HEK293 (cell line): Measurements from ENCODE around the gene TAPBPL.

ENCODE experiments used
- CTCF ChIA-PET: fragments of 350-600 bp; formaldehyde crosslinking; extraction: SDS; loops from one replicate; lab custom pipeline; 2021; ENCODE audit warnings: antibody characterized with exemption; lab: Yijun Ruan, JAX
- POLR2A ChIA-PET: fragments of 300-600 bp; formaldehyde crosslinking; extraction: SDS; loops from one replicate; lab custom pipeline; 2020; ENCODE audit warnings: antibody characterized with exemption, inconsistent platforms; lab: Yijun Ruan, JAX
- H3K27ac ChIP-seq: fragments of 200-500 bp; sonication (Bioruptor generic); 2 replicates; pipeline ENCODE4 v1.5.1; 2014; ENCODE audit warnings: low read depth, low read length, control low read depth, inconsistent platforms; ENCODE audit errors: extremely low read depth
- H3K36me3 ChIP-seq, 2 experiments: fragments of 200-500 bp in 1 of 2; sonication (Bioruptor generic) in 1 of 2; 1 replicate in 1 of 2; 2 replicates in 1 of 2; pipeline ENCODE4 v1.5.1; 2014 to 2017; ENCODE audit warnings: inconsistent platforms in 2 of 2, low read length in 2 of 2; ENCODE audit not compliant: control insufficient read depth in 2 of 2, insufficient read depth in 1 of 2
- H3K4me1 ChIP-seq: fragments of 200-500 bp; sonication (Bioruptor generic); 2 replicates; pipeline ENCODE4 v1.5.1; 2014; ENCODE audit warnings: mild to moderate bottlenecking, low read length, inconsistent platforms; ENCODE audit not compliant: control insufficient read depth, insufficient read depth
- H3K4me3 ChIP-seq: 2 replicates; pipeline ENCODE4 v1.5.1; 2011; ENCODE audit warnings: low read depth, mild to moderate bottlenecking, control low read depth, low read length, moderate library complexity
- H3K9me3 ChIP-seq: fragments of 200-500 bp; sonication (Bioruptor generic); 2 replicates; pipeline ENCODE4 v1.5.1; 2014; ENCODE audit warnings: low read depth, low read length, inconsistent platforms; ENCODE audit not compliant: control insufficient read depth, insufficient read depth
- GLI4 ChIP-seq: fragments of 450-650 bp; formaldehyde crosslinking; IDR thresholded peaks from 2 replicates; pipeline ENCODE4 v1.5.1; 2016; ENCODE audit warnings: missing biosample characterization, missing genetic modification characterization
- IKZF3 ChIP-seq: fragments of 450-650 bp; IDR thresholded peaks from 2 replicates; pipeline ENCODE4 v1.5.0; 2018; ENCODE audit warnings: missing biosample characterization, mild to moderate bottlenecking, missing genetic modification characterization, moderate library complexity
- OSR2 ChIP-seq: fragments of 450-650 bp; formaldehyde crosslinking; IDR thresholded peaks from 2 replicates; pipeline ENCODE4 v1.5.1; 2016; ENCODE audit warnings: missing biosample characterization, missing genetic modification characterization
- SP2 ChIP-seq: fragments of 450-650 bp; formaldehyde crosslinking; IDR thresholded peaks from 2 replicates; pipeline ENCODE4 v1.5.1; 2016; ENCODE audit warnings: missing biosample characterization, missing genetic modification characterization
- YY2 ChIP-seq: fragments of 450-650 bp; formaldehyde crosslinking; IDR thresholded peaks from 2 replicates; pipeline ENCODE4 v1.5.1; 2016; ENCODE audit warnings: missing biosample characterization, missing genetic modification characterization
- ZFP37 ChIP-seq: fragments of 450-650 bp; formaldehyde crosslinking; IDR thresholded peaks from 2 replicates; pipeline ENCODE4 v1.5.1; 2016; ENCODE audit warnings: missing biosample characterization, missing genetic modification characterization
- ZNF133 ChIP-seq: fragments of 450-650 bp; formaldehyde crosslinking; IDR thresholded peaks from 2 replicates; pipeline ENCODE4 v1.5.1; 2016; ENCODE audit warnings: missing biosample characterization, missing genetic modification characterization
- ZNF157 ChIP-seq: fragments of 450-650 bp; formaldehyde crosslinking; IDR thresholded peaks from 2 replicates; pipeline ENCODE4 v1.5.1; 2016; ENCODE audit warnings: missing biosample characterization, missing genetic modification characterization
- ZNF324 ChIP-seq: fragments of 450-650 bp; formaldehyde crosslinking; IDR thresholded peaks from 2 replicates; pipeline ENCODE4 v1.5.1; 2016; ENCODE audit warnings: missing biosample characterization, missing genetic modification characterization
- ZNF350 ChIP-seq: fragments of 450-650 bp; formaldehyde crosslinking; IDR thresholded peaks from 2 replicates; pipeline ENCODE4 v1.5.0; 2017; ENCODE audit warnings: missing biosample characterization, mild to moderate bottlenecking, missing genetic modification characterization
- ZNF48 ChIP-seq: fragments of 450-650 bp; formaldehyde crosslinking; IDR thresholded peaks from 2 replicates; pipeline ENCODE4 v1.5.1; 2016; ENCODE audit warnings: missing biosample characterization, missing genetic modification characterization
- ZNF530 ChIP-seq: fragments of 450-650 bp; formaldehyde crosslinking; IDR thresholded peaks from 2 replicates; pipeline ENCODE4 v1.5.1; 2016; ENCODE audit warnings: low read depth, missing biosample characterization, missing genetic modification characterization
- ZNF558 ChIP-seq: fragments of 450-650 bp; formaldehyde crosslinking; IDR thresholded peaks from 2 replicates; pipeline ENCODE4 v1.5.1; 2016; ENCODE audit warnings: missing biosample characterization, missing genetic modification characterization
- ZNF670 ChIP-seq: fragments of 450-650 bp; formaldehyde crosslinking; IDR thresholded peaks from 2 replicates; pipeline ENCODE4 v1.5.1; 2016; ENCODE audit warnings: missing biosample characterization, missing genetic modification characterization, low read depth
- ZNF776 ChIP-seq: fragments of 450-650 bp; formaldehyde crosslinking; IDR thresholded peaks from 2 replicates; pipeline ENCODE4 v1.5.0; 2017; ENCODE audit warnings: missing biosample characterization, missing genetic modification characterization, borderline replicate concordance
- ZNF785 ChIP-seq: fragments of 450-650 bp; formaldehyde crosslinking; IDR thresholded peaks from 2 replicates; pipeline ENCODE4 v1.5.1; 2016; ENCODE audit warnings: missing biosample characterization, missing genetic modification characterization
- ZNF843 ChIP-seq: fragments of 450-650 bp; formaldehyde crosslinking; IDR thresholded peaks from 2 replicates; pipeline ENCODE4 v1.5.1; 2016; ENCODE audit warnings: missing biosample characterization, missing genetic modification characterization
- TF ChIP-seq, protein P1 (sequence below): fragments of 450-650 bp; formaldehyde crosslinking; IDR thresholded peaks from 2 replicates; pipeline ENCODE4 v1.5.1; 2016; ENCODE audit warnings: missing biosample characterization, missing genetic modification characterization
- TF ChIP-seq, protein P2 (sequence below): fragments of 450-650 bp; formaldehyde crosslinking; IDR thresholded peaks from 2 replicates; pipeline ENCODE4 v1.5.1; 2016; ENCODE audit warnings: missing biosample characterization, missing genetic modification characterization
- TF ChIP-seq, protein P3 (sequence below): fragments of 450-650 bp; formaldehyde crosslinking; IDR thresholded peaks from 2 replicates; pipeline ENCODE4 v1.5.0; 2017; ENCODE audit warnings: missing biosample characterization, missing genetic modification characterization, borderline replicate concordance
- TF ChIP-seq, protein P4 (sequence below): fragments of 450-650 bp; formaldehyde crosslinking; conservative IDR thresholded peaks from 2 replicates; pipeline ENCODE4 v1.5.1; 2016; ENCODE audit warnings: low read depth, missing biosample characterization, missing genetic modification characterization

The TAPBPL gene

DNA sequence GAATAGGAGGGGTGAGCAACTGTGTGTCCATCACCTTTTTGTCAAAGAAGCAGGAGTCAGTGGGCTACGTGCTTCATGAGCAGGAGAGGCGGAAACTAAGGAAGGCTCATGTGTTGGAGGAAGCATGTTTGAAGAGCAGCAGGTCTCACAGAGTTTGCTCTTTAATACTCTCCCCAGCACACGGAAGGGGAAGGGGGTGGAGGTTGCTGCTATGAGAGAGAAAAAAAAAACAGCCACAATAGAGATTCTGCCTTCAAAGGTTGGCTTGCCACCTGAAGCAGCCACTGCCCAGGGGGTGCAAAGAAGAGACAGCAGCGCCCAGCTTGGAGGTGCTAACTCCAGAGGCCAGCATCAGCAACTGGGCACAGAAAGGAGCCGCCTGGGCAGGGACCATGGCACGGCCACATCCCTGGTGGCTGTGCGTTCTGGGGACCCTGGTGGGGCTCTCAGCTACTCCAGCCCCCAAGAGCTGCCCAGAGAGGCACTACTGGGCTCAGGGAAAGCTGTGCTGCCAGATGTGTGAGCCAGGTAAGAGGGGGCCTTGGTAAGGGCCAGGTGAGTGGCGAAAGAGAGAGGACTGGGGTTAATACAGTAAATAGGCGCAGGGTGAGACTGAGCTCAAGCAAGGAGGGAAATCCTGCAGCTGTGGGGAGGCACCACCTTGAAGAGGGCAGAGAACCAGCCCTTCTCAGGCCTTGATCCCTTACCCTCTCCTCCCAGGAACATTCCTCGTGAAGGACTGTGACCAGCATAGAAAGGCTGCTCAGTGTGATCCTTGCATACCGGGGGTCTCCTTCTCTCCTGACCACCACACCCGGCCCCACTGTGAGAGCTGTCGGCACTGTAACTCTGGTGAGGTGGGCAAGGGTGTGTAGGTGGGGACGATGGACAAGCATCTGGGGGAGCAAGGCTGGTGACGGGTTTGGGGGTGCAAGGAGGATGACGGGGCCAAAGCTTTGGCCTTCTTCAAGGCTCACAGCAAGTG, 6.8 kb upstream of the TAPBPL start, which contains the start of gene CD27:
TSS of gene CD27 (plus strand) at position 252 of the 985 bp plus-strand sequence. CDS start at position 393, 141 bp downstream.
- CTCF ChIA-PET = interaction anchor here (0.9 kb wide), 1 partner anchor 21 kb away, joined by 4 read pairs; no protein-coding TSS in a partner anchor
- Histone ChIP-seq H3K9me3 (no peaks in the 10 kb centered on the region), H3K4me3 (no peak within 1 kb of the TSS), H3K27ac (no peak within 1 kb of the TSS), H3K36me3 (no peaks in the 10 kb centered on the region), H3K4me1 (no peaks in the 10 kb centered on the region)
- POLR2A ChIA-PET = interaction anchor here (1.7 to 1.9 kb wide), 2 partner anchors 25 to 89 kb away, joined by 4 to 5 read pairs; partner anchors contain the start of genes GAPDH and VAMP1
- TF ChIP-seq ZFP37 (tag by site-specific recombination) = no peak
- TF ChIP-seq ZNF530 (tag by site-specific recombination) = no peak
- TF ChIP-seq, protein P1, sequence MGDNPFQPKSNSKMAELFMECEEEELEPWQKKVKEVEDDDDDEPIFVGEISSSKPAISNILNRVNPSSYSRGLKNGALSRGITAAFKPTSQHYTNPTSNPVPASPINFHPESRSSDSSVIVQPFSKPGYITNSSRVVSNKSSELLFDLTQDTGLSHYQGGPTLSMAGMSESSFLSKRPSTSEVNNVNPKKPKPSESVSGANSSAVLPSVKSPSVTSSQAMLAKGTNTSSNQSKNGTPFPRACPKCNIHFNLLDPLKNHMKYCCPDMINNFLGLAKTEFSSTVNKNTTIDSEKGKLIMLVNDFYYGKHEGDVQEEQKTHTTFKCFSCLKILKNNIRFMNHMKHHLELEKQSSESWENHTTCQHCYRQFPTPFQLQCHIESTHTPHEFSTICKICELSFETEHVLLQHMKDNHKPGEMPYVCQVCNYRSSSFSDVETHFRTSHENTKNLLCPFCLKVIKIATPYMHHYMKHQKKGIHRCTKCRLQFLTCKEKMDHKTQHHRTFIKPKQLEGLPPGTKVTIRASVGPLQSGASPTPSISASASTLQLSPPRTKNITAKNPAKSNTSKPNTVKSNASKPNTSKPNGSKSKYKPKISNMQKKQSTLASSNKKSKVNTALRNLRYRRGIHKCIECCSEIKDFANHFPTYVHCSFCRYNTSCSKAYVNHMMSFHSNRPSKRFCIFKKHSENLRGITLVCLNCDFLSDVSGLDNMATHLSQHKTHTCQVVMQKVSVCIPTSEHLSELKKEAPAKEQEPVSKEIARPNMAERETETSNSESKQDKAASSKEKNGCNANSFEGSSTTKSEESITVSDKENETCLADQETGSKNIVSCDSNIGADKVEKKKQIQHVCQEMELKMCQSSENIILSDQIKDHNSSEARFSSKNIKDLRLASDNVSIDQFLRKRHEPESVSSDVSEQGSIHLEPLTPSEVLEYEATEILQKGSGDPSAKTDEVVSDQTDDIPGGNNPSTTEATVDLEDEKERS (tag by site-specific recombination) = no peak
- TF ChIP-seq, protein P2, sequence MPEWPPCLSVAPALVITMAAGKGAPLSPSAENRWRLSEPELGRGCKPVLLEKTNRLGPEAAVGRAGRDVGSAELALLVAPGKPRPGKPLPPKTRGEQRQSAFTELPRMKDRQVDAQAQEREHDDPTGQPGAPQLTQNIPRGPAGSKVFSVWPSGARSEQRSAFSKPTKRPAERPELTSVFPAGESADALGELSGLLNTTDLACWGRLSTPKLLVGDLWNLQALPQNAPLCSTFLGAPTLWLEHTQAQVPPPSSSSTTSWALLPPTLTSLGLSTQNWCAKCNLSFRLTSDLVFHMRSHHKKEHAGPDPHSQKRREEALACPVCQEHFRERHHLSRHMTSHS (tag by site-specific recombination) = no peak
- no peak for TF ChIP-seq ZNF670
- no peak for TF ChIP-seq ZNF350 (tag by site-specific recombination)
- no peak for TF ChIP-seq ZNF48 (tag by site-specific recombination)
- TF ChIP-seq, protein P3, sequence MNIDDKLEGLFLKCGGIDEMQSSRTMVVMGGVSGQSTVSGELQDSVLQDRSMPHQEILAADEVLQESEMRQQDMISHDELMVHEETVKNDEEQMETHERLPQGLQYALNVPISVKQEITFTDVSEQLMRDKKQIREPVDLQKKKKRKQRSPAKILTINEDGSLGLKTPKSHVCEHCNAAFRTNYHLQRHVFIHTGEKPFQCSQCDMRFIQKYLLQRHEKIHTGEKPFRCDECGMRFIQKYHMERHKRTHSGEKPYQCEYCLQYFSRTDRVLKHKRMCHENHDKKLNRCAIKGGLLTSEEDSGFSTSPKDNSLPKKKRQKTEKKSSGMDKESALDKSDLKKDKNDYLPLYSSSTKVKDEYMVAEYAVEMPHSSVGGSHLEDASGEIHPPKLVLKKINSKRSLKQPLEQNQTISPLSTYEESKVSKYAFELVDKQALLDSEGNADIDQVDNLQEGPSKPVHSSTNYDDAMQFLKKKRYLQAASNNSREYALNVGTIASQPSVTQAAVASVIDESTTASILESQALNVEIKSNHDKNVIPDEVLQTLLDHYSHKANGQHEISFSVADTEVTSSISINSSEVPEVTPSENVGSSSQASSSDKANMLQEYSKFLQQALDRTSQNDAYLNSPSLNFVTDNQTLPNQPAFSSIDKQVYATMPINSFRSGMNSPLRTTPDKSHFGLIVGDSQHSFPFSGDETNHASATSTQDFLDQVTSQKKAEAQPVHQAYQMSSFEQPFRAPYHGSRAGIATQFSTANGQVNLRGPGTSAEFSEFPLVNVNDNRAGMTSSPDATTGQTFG = no peak
- TF ChIP-seq ZNF133 (tag by site-specific recombination) = no peak

DNA sequence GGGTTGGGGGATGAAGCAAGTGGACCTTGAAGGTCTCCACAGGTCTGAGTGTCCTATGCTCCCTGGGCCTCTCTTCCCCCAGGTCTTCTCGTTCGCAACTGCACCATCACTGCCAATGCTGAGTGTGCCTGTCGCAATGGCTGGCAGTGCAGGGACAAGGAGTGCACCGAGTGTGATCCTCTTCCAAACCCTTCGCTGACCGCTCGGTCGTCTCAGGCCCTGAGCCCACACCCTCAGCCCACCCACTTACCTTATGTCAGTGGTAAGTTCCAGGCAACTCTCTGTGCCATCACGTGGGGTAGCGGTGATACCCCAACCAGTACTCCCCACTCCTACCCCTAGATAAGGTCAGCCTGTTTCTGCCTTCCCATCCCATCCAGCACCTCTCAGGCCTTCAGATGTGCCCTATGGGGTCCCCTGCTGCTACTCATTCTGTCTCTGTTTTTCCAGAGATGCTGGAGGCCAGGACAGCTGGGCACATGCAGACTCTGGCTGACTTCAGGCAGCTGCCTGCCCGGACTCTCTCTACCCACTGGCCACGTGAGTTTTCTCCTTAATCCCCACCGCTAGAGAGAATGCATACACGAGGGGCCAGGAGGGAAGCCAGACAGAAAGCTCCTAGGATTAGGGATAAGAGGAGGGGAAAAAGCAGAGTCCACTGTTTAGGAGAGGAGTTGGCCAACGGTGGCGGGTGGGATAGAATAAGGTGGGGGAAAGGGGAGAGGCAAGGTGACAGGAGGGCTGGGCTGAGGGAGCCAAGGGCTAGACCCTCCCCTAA, 1.6 kb upstream of the TAPBPL start:
- Histone ChIP-seq H3K4me3 (no peak overlapping the region), H3K36me3 (no peaks in the 10 kb centered on the region), H3K9me3 (no peaks in the 10 kb centered on the region), H3K4me1 (no peaks in the 10 kb centered on the region), H3K27ac (no peak overlapping the region)
- ChIA-PET POLR2A (no interaction called here), CTCF (interaction anchor here (0.9 kb wide), 1 partner anchor 37 kb away, joined by 3 read pairs; no protein-coding TSS in a partner anchor)
- TF ChIP-seq ZNF785 (tag by site-specific recombination) (no peak), IKZF3 (tag by site-specific recombination) (no peak), ZNF558 (tag by site-specific recombination) (no peak), ZNF157 (tag by site-specific recombination) (no peak), ZNF776 (tag by site-specific recombination) (no peak), ZNF843 (tag by site-specific recombination) (no peak), OSR2 (tag by site-specific recombination) (no peak), YY2 (tag by site-specific recombination) (no peak), ZNF530 (tag by site-specific recombination) (no peak), ZNF48 (tag by site-specific recombination) (no peak), SP2 (tag by site-specific recombination) (no peak), GLI4 (tag by site-specific recombination) (no peak), ZNF324 (no peak)
- TF ChIP-seq, protein P4, sequence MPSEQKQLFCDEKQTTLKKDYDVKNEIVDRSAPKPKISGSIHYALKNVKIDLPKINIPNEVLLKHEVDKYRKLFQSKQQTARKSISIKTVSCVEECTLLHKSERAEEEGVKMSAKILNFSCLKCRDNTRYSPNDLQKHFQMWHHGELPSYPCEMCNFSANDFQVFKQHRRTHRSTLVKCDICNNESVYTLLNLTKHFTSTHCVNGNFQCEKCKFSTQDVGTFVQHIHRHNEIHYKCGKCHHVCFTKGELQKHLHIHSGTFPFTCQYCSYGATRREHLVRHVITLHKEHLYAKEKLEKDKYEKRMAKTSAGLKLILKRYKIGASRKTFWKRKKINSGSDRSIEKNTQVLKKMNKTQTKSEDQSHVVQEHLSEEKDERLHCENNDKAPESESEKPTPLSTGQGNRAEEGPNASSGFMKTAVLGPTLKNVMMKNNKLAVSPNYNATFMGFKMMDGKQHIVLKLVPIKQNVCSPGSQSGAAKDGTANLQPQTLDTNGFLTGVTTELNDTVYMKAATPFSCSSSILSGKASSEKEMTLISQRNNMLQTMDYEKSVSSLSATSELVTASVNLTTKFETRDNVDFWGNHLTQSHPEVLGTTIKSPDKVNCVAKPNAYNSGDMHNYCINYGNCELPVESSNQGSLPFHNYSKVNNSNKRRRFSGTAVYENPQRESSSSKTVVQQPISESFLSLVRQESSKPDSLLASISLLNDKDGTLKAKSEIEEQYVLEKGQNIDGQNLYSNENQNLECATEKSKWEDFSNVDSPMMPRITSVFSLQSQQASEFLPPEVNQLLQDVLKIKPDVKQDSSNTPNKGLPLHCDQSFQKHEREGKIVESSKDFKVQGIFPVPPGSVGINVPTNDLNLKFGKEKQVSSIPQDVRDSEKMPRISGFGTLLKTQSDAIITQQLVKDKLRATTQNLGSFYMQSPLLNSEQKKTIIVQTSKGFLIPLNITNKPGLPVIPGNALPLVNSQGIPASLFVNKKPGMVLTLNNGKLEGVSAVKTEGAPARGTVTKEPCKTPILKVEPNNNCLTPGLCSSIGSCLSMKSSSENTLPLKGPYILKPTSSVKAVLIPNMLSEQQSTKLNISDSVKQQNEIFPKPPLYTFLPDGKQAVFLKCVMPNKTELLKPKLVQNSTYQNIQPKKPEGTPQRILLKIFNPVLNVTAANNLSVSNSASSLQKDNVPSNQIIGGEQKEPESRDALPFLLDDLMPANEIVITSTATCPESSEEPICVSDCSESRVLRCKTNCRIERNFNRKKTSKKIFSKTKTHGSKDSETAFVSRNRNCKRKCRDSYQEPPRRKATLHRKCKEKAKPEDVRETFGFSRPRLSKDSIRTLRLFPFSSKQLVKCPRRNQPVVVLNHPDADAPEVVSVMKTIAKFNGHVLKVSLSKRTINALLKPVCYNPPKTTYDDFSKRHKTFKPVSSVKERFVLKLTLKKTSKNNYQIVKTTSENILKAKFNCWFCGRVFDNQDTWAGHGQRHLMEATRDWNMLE = no peak
